Neural cell (in vitro differentiated cells): ENCODE results near the gene HECTD1. TPM values are rescaled to one million over a fixed set of nuclear protein-coding genes. Genes with fewer than 3 reads are reported as not detected.

ENCODE experiments used
- H2AFZ ChIP-seq: fragments of 200-600, 300-800 bp; sonication (generic), shearing (Covaris generic); 2 replicates; pipeline ENCODE4 v1.6.0; 2014; ENCODE audit warnings: low read depth, mild to moderate bottlenecking, antibody characterized with exemption, low read length, moderate library complexity
- H3F3A ChIP-seq: fragments of 200-600 bp; shearing (Covaris generic); 2 replicates; pipeline ENCODE4 v1.6.1; 2016; ENCODE audit warnings: mild to moderate bottlenecking, moderate library complexity, mixed read lengths, antibody characterized with exemption, low read length; ENCODE audit not compliant: insufficient read depth, poor library complexity, severe bottlenecking
- H3K27ac ChIP-seq: fragments of 200-600, 300-800 bp; sonication (generic), shearing (Covaris generic); 2 replicates; pipeline ENCODE4 v1.5.1; 2014; ENCODE audit warnings: mild to moderate bottlenecking, low read length, moderate library complexity
- H3K27me3 ChIP-seq: fragments of 300-800, 200-600 bp; sonication (generic), shearing (Covaris generic); 2 replicates; pipeline ENCODE4 v1.6.0; 2014; ENCODE audit warnings: mild to moderate bottlenecking, low read depth, low read length, moderate library complexity; ENCODE audit not compliant: insufficient read depth
- H3K36me3 ChIP-seq: fragments of 300-800, 200-600 bp; sonication (generic), shearing (Covaris generic); 2 replicates; pipeline ENCODE4 v1.5.1; 2014; ENCODE audit warnings: mild to moderate bottlenecking, antibody characterized with exemption, low read length, moderate library complexity; ENCODE audit not compliant: insufficient read depth
- H3K4me2 ChIP-seq: fragments of 300-800, 200-600 bp; sonication (generic), shearing (Covaris generic); 2 replicates; pipeline ENCODE4 v1.6.0; 2014; ENCODE audit warnings: mild to moderate bottlenecking, low read length
- H3K4me3 ChIP-seq: fragments of 300-800, 200-600 bp; sonication (generic), shearing (Covaris generic); 2 replicates; pipeline ENCODE4 v1.5.1; 2014; ENCODE audit warnings: mild to moderate bottlenecking, low read length, moderate library complexity
- H3K79me2 ChIP-seq: fragments of 200-600 bp; shearing (Covaris generic); replicated peaks from 2 replicates; pipeline ENCODE4 v1.6.0; 2014; ENCODE audit warnings: mild to moderate bottlenecking, low read length, moderate library complexity; ENCODE audit not compliant: insufficient read depth
- H3K9ac ChIP-seq: fragments of 300-800, 200-600 bp; sonication (generic), shearing (Covaris generic); 2 replicates; pipeline ENCODE4 v1.6.1; 2016; ENCODE audit warnings: mild to moderate bottlenecking, low read length, mixed read lengths
- H3K9me2 ChIP-seq: fragments of 200-600 bp; shearing (Covaris generic); 2 replicates; pipeline ENCODE4 v1.6.1; 2016; ENCODE audit warnings: mild to moderate bottlenecking, low read length, mixed read lengths; ENCODE audit not compliant: insufficient read depth
- H3K9me3 ChIP-seq: fragments of 200-600, 300-800 bp; sonication (generic), shearing (Covaris generic); 2 replicates; pipeline ENCODE4 v1.6.1; 2016; ENCODE audit warnings: mild to moderate bottlenecking, mixed run types, low read length, moderate library complexity, mixed read lengths
- H4K20me1 ChIP-seq: fragments of 200-600 bp; shearing (Covaris generic); 2 replicates; pipeline ENCODE4 v1.6.1; 2016; ENCODE audit warnings: mild to moderate bottlenecking, mixed run types; ENCODE audit not compliant: insufficient read depth
- CTCF ChIP-seq: fragments of 450-650 bp; IDR thresholded peaks from 2 replicates; pipeline ENCODE4 v1.5.1; 2014; ENCODE audit warnings: antibody characterized with exemption, mild to moderate bottlenecking, moderate library complexity; ENCODE audit not compliant: poor library complexity, severe bottlenecking
- EP300 ChIP-seq: fragments of 450-650 bp; conservative IDR thresholded peaks from 2 replicates; pipeline ENCODE4 v1.6.1; 2014; ENCODE audit warnings: antibody characterized with exemption, mild to moderate bottlenecking, moderate library complexity; ENCODE audit not compliant: poor library complexity, severe bottlenecking
- EZH2 ChIP-seq: fragments of 200-600, 300-800 bp; shearing (Covaris generic), sonication (generic); IDR thresholded peaks from 2 replicates; pipeline ENCODE4 v1.6.1; 2014; ENCODE audit warnings: antibody characterized with exemption, low read length, borderline replicate concordance, mild to moderate bottlenecking; ENCODE audit not compliant: insufficient read depth, poor library complexity, severe bottlenecking
- MXI1 ChIP-seq: fragments of 450-650 bp; conservative IDR thresholded peaks from 2 replicates; pipeline ENCODE4 v1.6.1; 2014; ENCODE audit warnings: antibody characterized with exemption, mild to moderate bottlenecking; ENCODE audit not compliant: poor library complexity, severe bottlenecking
- POLR2AphosphoS5 ChIP-seq: IDR thresholded peaks from 2 replicates; pipeline ENCODE4 v1.6.1; 2012
- RAD21 ChIP-seq: fragments of 450-650 bp; conservative IDR thresholded peaks from 2 replicates; pipeline ENCODE4 v1.6.1; 2014; ENCODE audit warnings: antibody characterized with exemption, mild to moderate bottlenecking, moderate library complexity
- REST ChIP-seq: IDR thresholded peaks from 2 replicates; pipeline ENCODE4 v1.6.1; 2012; ENCODE audit warnings: borderline replicate concordance
- SMC3 ChIP-seq: fragments of 450-650 bp; conservative IDR thresholded peaks from 2 replicates; pipeline ENCODE4 v1.6.1; 2014; ENCODE audit warnings: antibody characterized with exemption, mild to moderate bottlenecking, moderate library complexity; ENCODE audit not compliant: poor library complexity
- TAF1 ChIP-seq: IDR thresholded peaks from 2 replicates; pipeline ENCODE4 v1.6.1; 2012; ENCODE audit warnings: low read depth
- polyA plus RNA-seq: library from polyadenylated mRNA; depleted of rRNA; stranded (reverse); fragments of >200 nt; gene quantifications from 2 replicates; pipeline ENCODE4 v1.2.3, GENCODE V29; 2014

The HECTD1 gene
- polyA plus RNA-seq, 1 donor from 2014 or later = 144 TPM

GRCh38 chr14:31253746-31254471 is 46.3 kb upstream of the HECTD1 start:
- no peak overlapping the region for H3K9ac ChIP-seq
- no peaks in the 10 kb centered on the region for H3K9me3 ChIP-seq
- no peaks in the 10 kb centered on the region for H3K79me2 ChIP-seq
- no peaks in the 10 kb centered on the region for H3F3A ChIP-seq
- TF ChIP-seq EZH2 (no peak), MXI1 (no peak), POLR2AphosphoS5 (no peak), RAD21 (no peak), EP300 (no peak), TAF1 (no peak), CTCF (no peak), SMC3 (no peak), REST (no peak)
- no peaks in the 10 kb centered on the region for H3K36me3 ChIP-seq
- no peak overlapping the region for H3K4me3 ChIP-seq
- H3K27ac ChIP-seq = no peak overlapping the region
- no peaks in the 10 kb centered on the region for H3K9me2 ChIP-seq
- no peak overlapping the region for H3K4me2 ChIP-seq
- no peak overlapping the region for H2AFZ ChIP-seq
- no peaks in the 10 kb centered on the region for H4K20me1 ChIP-seq
- no peaks in the 10 kb centered on the region for H3K27me3 ChIP-seq

- Histone ChIP-seq H3K9me2 (no peaks in the 10 kb centered on the region), H3K4me3 (no peak overlapping the region), H3F3A (no peaks in the 10 kb centered on the region)
Observed at GRCh38 chr14:31252865-31253264, 45.3 kb upstream of the HECTD1 start.

More at GRCh38 chr14:31252865-31253264, 45.3 kb upstream of the HECTD1 start:
- Histone ChIP-seq H3K36me3 (no peaks in the 10 kb centered on the region), H3K27me3 (no peaks in the 10 kb centered on the region), H4K20me1 (no peaks in the 10 kb centered on the region), H3K27ac (no peak overlapping the region), H3K79me2 (no peaks in the 10 kb centered on the region), H3K9ac (no peak overlapping the region), H3K4me2 (no peak overlapping the region), H3K9me3 (no peaks in the 10 kb centered on the region), H2AFZ (no peak overlapping the region)
- no peak for TF ChIP-seq CTCF
- TF ChIP-seq POLR2AphosphoS5 = no peak
- TF ChIP-seq TAF1 = no peak
- no peak for TF ChIP-seq MXI1
- TF ChIP-seq EZH2 = no peak
- no peak for TF ChIP-seq REST
- no peak for TF ChIP-seq SMC3
- no peak for TF ChIP-seq EP300
- no peak for TF ChIP-seq RAD21
